GM18505 (cell line): Measurements from ENCODE around the gene TM4SF18.

Experiments used
- ATAC-seq: cut with Tn5 transposase; IDR thresholded peaks from one replicate; pipeline ENCODE4 v1.9.1; 2021; ENCODE audit not compliant: unreplicated experiment
- POLR2A ChIP-seq: IDR thresholded peaks from 4 replicates; pipeline ENCODE4 v1.6.1; 2011; ENCODE audit warnings: borderline replicate concordance; ENCODE audit not compliant: insufficient read depth, insufficient read length; ENCODE audit errors: extremely low read depth

Gene TM4SF18

GRCh38 chr3:149374391-149374790, 41.0 kb upstream of the TM4SF18 start:
- no peak for TF ChIP-seq POLR2A
- ATAC-seq: no peak

- ATAC-seq: no peak
- no peak for TF ChIP-seq POLR2A
Measured at GRCh38 chr3:149373235-149374125, 40.0 kb upstream of the TM4SF18 start.

GRCh38 chr3:149371723-149372114, 38.3 kb upstream of the TM4SF18 start:
- no peak for ATAC-seq

GRCh38 chr3:149371001-149371722, 37.7 kb upstream of the TM4SF18 start:
- ATAC-seq: no peak
- no peak for TF ChIP-seq POLR2A

More at GRCh38 chr3:149371723-149372114, 38.3 kb upstream of the TM4SF18 start:
- no peak for TF ChIP-seq POLR2A

GRCh38 chr3:149369991-149370866, 36.8 kb upstream of the TM4SF18 start:
- ATAC-seq: no peak
- no peak for TF ChIP-seq POLR2A

GRCh38 chr3:149368674-149369497, 35.5 kb upstream of the TM4SF18 start:
- ATAC-seq: no peak
- no peak for TF ChIP-seq POLR2A

GRCh38 chr3:149368201-149368673, 34.8 kb upstream of the TM4SF18 start:
- no peak for TF ChIP-seq POLR2A
- ATAC-seq: no peak

- TF ChIP-seq POLR2A: no peak
- no peak for ATAC-seq
Measured at GRCh38 chr3:149366941-149367840, 33.8 kb upstream of the TM4SF18 start.

- no peak for ATAC-seq
- no peak for TF ChIP-seq POLR2A
Measured at GRCh38 chr3:149366031-149366430, 32.6 kb upstream of the TM4SF18 start.

GRCh38 chr3:149364624-149365023, 31.2 kb upstream of the TM4SF18 start:
- ATAC-seq: no peak
- TF ChIP-seq POLR2A: no peak

- TF ChIP-seq POLR2A: no peak
- no peak for ATAC-seq
Measured at GRCh38 chr3:149363053-149363452, 29.6 kb upstream of the TM4SF18 start.
